SH-SY5Y (cell line): ENCODE results near the gene MYOCOS.

Experiments
- GATA2 ChIP-seq: IDR thresholded peaks from 2 replicates; pipeline ENCODE4 v1.6.1; 2011; ENCODE audit warnings: mild to moderate bottlenecking, low read depth, low read length
- GATA3 ChIP-seq: IDR thresholded peaks from 2 replicates; pipeline ENCODE4 v1.6.1; 2011; ENCODE audit warnings: low read depth, mild to moderate bottlenecking, low read length, moderate library complexity

DNA sequence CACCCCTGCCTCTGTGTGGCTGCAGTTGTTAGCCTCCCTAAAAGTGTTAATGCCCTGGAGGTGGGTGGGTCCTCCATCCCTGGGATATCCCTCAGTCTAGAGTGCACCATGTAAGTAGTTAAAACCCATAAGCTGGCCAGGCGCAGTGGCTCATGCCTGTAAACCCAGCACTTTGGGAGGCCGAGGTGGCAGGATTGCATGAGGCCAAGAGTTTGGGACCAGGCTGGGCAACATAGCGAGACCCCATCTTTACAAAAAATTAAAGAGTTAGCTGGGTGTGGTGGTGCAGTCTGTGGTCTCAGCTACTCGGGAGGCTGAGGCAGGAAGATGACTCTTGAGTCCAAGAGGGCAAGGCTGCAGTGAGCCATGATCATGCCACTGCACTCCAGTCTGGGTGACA is 20.2 kb downstream of the MYOCOS start:
- TF ChIP-seq GATA3 (no peak), GATA2 (no peak)
